GM06990 (cell line): ENCODE measurements around the gene PLCL1.

ENCODE experiments used
- DNase-seq: peaks from one replicate; pipeline ENCODE4 v3.0.0-alpha.2; 2011; ENCODE audit not compliant: insufficient read length; ENCODE audit errors: extremely low read depth
- H3K27me3 ChIP-seq: replicated peaks from 2 replicates; pipeline ENCODE4 v1.6.0; 2011; ENCODE audit warnings: low read length; ENCODE audit not compliant: control insufficient read depth, insufficient read depth
- H3K36me3 ChIP-seq: 2 replicates; pipeline ENCODE4 v1.5.1; 2011; ENCODE audit warnings: low read length; ENCODE audit not compliant: control insufficient read depth, insufficient read depth
- H3K4me3 ChIP-seq: replicated peaks from 2 replicates; pipeline ENCODE4 v1.5.1; 2011; ENCODE audit warnings: low read depth, mild to moderate bottlenecking, control low read depth, low read length
- TF ChIP-seq, protein P1 (sequence below): IDR thresholded peaks from 2 replicates; pipeline ENCODE4 v1.5.1; 2011; ENCODE audit warnings: low read length, control low read depth, mild to moderate bottlenecking, inconsistent platforms; ENCODE audit not compliant: insufficient read depth, poor library complexity, severe bottlenecking

The PLCL1 gene

GRCh38 chr2:197795277-197795676, 9.1 kb upstream of the PLCL1 start:
- Histone ChIP-seq H3K36me3 (no peaks in the 10 kb centered on the region), H3K4me3 (no peak overlapping the region)
- no peak for DNase-seq

GRCh38 chr2:197798187-197798586, 6.2 kb upstream of the PLCL1 start:
- TF ChIP-seq, protein P1, sequence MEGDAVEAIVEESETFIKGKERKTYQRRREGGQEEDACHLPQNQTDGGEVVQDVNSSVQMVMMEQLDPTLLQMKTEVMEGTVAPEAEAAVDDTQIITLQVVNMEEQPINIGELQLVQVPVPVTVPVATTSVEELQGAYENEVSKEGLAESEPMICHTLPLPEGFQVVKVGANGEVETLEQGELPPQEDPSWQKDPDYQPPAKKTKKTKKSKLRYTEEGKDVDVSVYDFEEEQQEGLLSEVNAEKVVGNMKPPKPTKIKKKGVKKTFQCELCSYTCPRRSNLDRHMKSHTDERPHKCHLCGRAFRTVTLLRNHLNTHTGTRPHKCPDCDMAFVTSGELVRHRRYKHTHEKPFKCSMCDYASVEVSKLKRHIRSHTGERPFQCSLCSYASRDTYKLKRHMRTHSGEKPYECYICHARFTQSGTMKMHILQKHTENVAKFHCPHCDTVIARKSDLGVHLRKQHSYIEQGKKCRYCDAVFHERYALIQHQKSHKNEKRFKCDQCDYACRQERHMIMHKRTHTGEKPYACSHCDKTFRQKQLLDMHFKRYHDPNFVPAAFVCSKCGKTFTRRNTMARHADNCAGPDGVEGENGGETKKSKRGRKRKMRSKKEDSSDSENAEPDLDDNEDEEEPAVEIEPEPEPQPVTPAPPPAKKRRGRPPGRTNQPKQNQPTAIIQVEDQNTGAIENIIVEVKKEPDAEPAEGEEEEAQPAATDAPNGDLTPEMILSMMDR, result no peak
- Histone ChIP-seq H3K27me3 (no peaks in the 10 kb centered on the region), H3K4me3 (no peak overlapping the region), H3K36me3 (no peaks in the 10 kb centered on the region)
- DNase-seq, result no peak

More at GRCh38 chr2:197795277-197795676, 9.1 kb upstream of the PLCL1 start:
- no peaks in the 10 kb centered on the region for H3K27me3 ChIP-seq
- TF ChIP-seq, protein P1, result no peak

DNA sequence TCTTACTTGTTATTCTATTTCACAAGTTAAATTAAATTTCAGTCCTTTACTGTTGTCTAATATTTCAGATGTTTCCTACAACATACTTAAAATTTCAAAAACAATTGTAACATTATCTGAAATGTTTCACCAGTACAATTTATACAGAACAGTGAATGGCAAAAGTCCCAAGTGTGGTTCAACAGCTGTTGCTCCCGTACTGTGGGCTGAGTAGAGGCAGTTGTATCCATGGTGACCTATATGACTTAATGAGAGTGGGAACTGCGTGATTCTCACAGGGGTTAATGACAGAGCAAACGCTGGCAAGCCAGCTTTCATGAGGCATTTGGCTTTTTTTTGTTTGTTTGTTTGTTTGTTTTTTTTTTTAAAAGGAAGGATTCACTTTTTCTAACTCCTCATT, 5.3 kb upstream of the PLCL1 start:
- TF ChIP-seq, protein P1, result no peak
- Histone ChIP-seq H3K36me3 (no peaks in the 10 kb centered on the region), H3K4me3 (no peak overlapping the region), H3K27me3 (no peaks in the 10 kb centered on the region)
- DNase-seq, result no peak

DNA sequence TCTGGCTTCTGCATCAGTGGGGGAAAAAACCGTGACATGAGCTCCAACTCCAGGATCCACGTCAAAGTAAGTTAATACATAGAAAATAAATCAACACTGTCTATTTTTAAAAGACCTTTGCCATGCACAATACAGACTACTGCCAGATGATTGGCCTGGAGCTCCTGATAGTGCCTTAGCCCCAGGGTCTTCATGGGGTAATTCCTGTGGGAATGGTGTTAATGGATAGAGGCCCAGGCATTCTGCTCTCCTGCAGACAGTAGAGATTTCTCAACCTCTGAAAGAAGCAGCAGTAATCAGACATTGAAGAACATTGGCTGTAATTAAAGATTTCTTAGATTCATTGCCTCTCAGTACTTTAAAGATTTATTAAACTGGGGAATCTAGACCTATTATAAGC, 4.3 kb upstream of the PLCL1 start:
- no peaks in the 10 kb centered on the region for H3K27me3 ChIP-seq
- H3K36me3 ChIP-seq, result no peaks in the 10 kb centered on the region
- H3K4me3 ChIP-seq, result no peak overlapping the region
- DNase-seq, result no peak
- TF ChIP-seq, protein P1, result no peak

GRCh38 chr2:197801033-197801432, 3.4 kb upstream of the PLCL1 start:
- Histone ChIP-seq H3K36me3 (no peaks in the 10 kb centered on the region), H3K27me3 (no peaks in the 10 kb centered on the region), H3K4me3 (no peak overlapping the region)
- TF ChIP-seq, protein P1, result no peak
- no peak for DNase-seq

- no peaks in the 10 kb centered on the region for H3K36me3 ChIP-seq
- TF ChIP-seq, protein P1, result peak; percentile 80
- peak; percentile 15 for DNase-seq
- H3K27me3 ChIP-seq, result no peaks in the 10 kb centered on the region
- no peak overlapping the region for H3K4me3 ChIP-seq
Measured at GRCh38 chr2:197803033-197803444, 1.4 kb upstream of the PLCL1 start.
